AG04449 (cell line): Measurements from ENCODE around the gene NMNAT3.
"Not testable (repeated sequence)": the region's sequence is repeated elsewhere in the genome, so short reads cannot be mapped to it uniquely, and the experiment has no call there.

ENCODE experiments used
- CTCF ChIA-PET: fragments of 350-600 bp; formaldehyde crosslinking; extraction: SDS; loops from one replicate; lab custom pipeline; 2021; ENCODE audit warnings: antibody characterized with exemption; lab: Yijun Ruan, JAX
- POLR2A ChIA-PET: fragments of 400-600, 350-600 bp; formaldehyde crosslinking; extraction: SDS; loops from one replicate; lab custom pipeline; 2020; ENCODE audit warnings: antibody characterized with exemption, inconsistent platforms; lab: Yijun Ruan, JAX
- DNase-seq: peaks from one replicate; pipeline ENCODE4 v3.0.0-alpha.2; 2010; ENCODE audit warnings: low read depth, low spot score
- H3K4me3 ChIP-seq: 2 replicates; pipeline ENCODE4 v1.5.1; 2011; ENCODE audit warnings: low read depth, mild to moderate bottlenecking, control low read depth, low read length
- TF ChIP-seq, protein P1 (sequence below): IDR thresholded peaks from one replicate; pipeline ENCODE4 v1.5.1; 2011; ENCODE audit warnings: mild to moderate bottlenecking, moderate library complexity, low read length, control low read depth, inconsistent platforms; ENCODE audit not compliant: insufficient read depth; ENCODE audit errors: missing control alignments

NMNAT3 gene

DNA sequence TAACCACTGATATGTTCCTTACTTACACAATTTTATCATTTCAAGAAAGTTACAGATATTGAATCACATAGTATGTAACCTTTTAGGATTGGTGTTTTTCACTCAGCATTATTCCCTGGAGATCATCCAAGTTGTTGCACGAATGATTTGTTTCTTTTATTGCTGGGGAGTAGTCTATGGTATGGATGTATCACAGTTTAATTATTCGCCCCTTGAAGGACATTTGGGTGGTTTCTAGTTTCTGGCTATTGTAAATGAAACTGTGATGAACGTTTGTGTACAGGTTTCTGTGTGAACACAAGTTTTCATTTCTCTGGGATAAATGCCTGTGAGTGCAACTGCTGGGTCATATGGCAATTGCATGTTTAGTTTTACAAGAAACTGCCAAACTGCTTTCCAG is 68.8 kb downstream of the NMNAT3 start:
- POLR2A ChIA-PET = no interaction called here
- CTCF ChIA-PET = no interaction called here
- H3K4me3 ChIP-seq = no peak overlapping the region
- DNase-seq = no peak
- TF ChIP-seq, protein P1, sequence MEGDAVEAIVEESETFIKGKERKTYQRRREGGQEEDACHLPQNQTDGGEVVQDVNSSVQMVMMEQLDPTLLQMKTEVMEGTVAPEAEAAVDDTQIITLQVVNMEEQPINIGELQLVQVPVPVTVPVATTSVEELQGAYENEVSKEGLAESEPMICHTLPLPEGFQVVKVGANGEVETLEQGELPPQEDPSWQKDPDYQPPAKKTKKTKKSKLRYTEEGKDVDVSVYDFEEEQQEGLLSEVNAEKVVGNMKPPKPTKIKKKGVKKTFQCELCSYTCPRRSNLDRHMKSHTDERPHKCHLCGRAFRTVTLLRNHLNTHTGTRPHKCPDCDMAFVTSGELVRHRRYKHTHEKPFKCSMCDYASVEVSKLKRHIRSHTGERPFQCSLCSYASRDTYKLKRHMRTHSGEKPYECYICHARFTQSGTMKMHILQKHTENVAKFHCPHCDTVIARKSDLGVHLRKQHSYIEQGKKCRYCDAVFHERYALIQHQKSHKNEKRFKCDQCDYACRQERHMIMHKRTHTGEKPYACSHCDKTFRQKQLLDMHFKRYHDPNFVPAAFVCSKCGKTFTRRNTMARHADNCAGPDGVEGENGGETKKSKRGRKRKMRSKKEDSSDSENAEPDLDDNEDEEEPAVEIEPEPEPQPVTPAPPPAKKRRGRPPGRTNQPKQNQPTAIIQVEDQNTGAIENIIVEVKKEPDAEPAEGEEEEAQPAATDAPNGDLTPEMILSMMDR = no peak

DNA sequence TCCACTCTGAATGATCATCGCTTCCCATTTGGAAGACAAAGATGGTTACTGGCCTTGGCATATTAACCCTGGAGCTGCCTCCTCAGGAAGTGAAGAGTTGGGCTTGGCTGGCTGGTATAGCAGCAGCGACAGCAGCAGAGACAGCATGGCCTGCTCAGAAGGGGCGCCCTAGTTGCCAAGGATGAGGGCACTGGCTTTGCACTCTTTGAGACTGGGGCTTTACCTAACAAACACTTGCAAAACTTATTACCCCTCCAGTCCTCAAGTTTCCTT is 69.7 kb downstream of the NMNAT3 start:
- DNase-seq = no peak
- ChIA-PET CTCF (no interaction called here), POLR2A (no interaction called here)
- H3K4me3 ChIP-seq = no peak overlapping the region
- TF ChIP-seq, protein P1 = no peak

DNA sequence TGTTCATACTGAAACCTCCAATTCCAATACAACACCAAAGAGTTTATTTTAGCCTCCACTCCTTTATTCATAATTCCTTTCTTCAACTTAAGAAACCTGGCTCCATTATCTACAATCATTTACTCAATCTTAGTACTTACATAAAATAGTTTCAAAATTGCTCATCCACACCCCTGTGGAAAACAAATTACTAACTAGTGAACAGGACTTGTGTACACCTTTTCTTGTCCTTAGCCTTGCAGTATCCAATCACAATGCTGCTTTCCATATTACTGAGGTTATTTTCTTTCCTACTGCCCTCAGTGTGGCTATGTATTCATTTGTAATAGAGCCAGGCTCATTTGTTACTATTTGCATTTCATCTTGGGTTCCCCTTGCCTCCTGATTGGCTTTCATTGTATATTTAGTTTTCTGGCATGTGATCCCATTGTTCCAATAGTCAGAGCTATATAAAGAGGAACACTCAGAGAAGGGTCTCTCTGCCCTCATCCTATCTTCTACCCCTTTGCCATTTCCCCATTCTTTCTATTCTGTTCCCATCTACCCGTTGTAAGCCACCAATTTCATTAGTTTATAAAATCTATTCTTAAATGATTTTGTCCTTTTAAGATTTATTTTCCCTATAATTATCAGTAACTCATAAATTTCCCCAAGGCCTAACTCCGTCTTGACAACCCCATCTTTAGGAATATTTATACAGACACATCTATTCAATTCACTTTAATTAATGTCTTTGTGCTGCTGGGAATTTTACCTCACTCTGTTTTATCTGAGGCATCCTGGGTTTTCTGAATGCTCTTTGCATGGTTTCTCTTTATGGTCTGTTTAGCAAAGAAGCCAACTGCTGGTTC is 70.3 kb downstream of the NMNAT3 start:
- TF ChIP-seq, protein P1 = no peak
- H3K4me3 ChIP-seq = no peak overlapping the region
- DNase-seq = no peak
- POLR2A ChIA-PET = no interaction called here
- CTCF ChIA-PET = no interaction called here

DNA sequence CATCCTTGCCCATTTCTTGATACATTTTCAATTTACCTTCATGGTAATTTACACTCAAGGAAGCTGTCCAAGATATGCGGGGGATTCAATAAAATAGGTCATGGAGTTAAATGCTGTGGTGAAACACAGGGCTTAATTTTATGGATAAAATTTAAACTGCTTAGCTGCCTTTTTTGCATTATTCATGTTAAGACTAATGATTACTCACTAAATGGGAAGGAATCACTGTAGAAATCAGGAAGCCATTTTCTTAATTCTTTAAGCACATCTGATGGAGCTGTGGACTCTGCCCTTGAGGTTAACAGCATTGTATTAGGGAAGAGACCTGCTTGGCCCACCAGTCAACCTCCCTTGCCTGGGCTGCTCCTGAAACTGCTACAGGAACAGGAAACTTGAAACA is 75.8 kb downstream of the NMNAT3 start:
- H3K4me3 ChIP-seq = no peak overlapping the region
- ChIA-PET POLR2A (no interaction called here), CTCF (interaction anchor here (1.0 kb wide), 1 partner anchor 175 kb away, joined by 3 read pairs; no protein-coding TSS in a partner anchor)
- TF ChIP-seq, protein P1 = no peak
- no peak for DNase-seq

DNA sequence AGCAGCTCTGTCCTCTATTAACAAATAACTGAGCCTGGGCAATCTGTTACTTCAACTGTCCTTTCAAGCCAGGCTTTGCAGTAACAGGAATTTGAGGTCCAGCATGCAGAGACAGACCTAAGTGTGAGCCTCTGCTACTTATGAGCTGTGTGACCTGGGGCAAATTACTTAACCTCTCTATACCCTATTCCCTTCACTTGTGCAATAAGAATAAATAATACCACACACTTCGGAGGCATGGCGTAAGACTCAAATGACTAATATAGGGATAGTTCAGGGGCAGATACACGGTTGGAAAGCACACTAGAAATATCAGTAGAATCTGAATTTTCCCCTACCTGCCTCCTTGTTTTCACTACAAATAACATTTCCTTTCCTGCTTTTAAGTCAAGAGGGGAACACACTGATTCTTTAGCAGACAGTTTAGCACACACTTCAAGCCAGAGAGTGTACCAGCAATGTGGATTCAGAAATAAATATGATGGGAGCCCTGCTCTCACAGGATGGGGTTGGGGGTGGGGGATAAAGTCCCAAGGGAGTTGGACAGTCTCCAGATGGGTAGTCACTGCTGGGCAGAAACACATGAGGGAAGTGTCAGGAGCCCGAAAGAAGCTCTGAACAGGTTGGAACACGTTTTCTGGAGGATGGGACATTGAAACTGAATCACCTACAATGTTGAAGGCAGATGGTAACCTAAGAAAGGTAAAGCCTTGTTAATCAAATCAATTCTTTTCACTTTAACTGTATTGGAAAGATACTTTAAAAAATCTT is 76.4 kb downstream of the NMNAT3 start:
- no peak for DNase-seq
- TF ChIP-seq, protein P1 = no peak
- ChIA-PET POLR2A (no interaction called here), CTCF (interaction anchor here (1.0 kb wide), 1 partner anchor 174 kb away, joined by 3 read pairs; no protein-coding TSS in a partner anchor)
- H3K4me3 ChIP-seq = no peak overlapping the region

DNA sequence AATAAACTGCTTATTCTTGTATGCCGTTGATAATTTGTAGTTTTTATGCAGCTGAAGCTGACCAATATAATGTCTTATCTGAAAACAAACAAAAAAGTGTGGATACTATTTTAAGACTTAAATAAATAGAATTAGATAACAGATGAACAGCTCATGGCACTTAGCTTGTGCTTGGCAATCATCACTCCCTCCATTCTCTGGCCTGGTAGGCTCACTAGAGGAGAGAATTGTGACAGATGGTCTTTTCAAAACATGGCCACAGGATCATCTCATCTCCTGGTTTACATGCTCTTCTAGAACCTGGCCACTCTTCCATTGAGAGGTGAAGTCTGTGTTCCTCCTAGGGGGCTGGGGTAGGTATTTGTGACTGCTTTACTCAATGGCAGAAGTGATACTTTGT is 79.8 kb downstream of the NMNAT3 start:
- TF ChIP-seq, protein P1 = no peak
- CTCF ChIA-PET = no interaction called here
- no peak overlapping the region for H3K4me3 ChIP-seq
- POLR2A ChIA-PET = no interaction called here
- DNase-seq = no peak

DNA sequence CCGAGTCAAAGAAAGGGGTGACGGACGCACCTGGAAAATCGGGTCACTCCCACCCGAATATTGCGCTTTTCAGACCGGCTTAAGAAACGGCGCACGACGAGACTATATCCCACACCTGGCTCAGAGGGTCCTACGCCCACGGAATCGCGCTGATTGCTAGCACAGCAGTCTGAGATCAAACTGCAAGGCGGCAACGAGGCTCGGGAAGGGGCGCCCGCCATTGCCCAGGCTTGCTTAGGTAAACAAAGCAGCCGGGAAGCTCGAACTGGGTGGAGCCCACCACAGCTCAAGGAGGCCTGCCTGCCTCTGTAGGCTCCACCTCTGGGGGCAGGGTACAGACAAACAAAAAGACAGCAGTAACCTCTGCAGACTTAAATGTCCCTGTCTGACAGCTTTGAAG is 86.6 kb downstream of the NMNAT3 start:
- POLR2A ChIA-PET, CTCF ChIA-PET, H3K4me3 ChIP-seq, DNase-seq: not testable (repeated sequence)
